KBM-7 (cell line): ENCODE results near the gene GSG1.

Source experiments
- DNase-seq: peaks from one replicate; pipeline ENCODE4 v3.0.0-alpha.2; 2015
- in situ Hi-C: fragments of 300-500 bp; cut with MboI; formaldehyde crosslinking; loops from 2 replicates; pipeline ENCODE4 v1.14.3; 2020; ENCODE audit warnings: low sequenced_read_pairs, low pct_unique_long_range_greater_than_20kb, mixed read lengths

The GSG1 gene

DNA sequence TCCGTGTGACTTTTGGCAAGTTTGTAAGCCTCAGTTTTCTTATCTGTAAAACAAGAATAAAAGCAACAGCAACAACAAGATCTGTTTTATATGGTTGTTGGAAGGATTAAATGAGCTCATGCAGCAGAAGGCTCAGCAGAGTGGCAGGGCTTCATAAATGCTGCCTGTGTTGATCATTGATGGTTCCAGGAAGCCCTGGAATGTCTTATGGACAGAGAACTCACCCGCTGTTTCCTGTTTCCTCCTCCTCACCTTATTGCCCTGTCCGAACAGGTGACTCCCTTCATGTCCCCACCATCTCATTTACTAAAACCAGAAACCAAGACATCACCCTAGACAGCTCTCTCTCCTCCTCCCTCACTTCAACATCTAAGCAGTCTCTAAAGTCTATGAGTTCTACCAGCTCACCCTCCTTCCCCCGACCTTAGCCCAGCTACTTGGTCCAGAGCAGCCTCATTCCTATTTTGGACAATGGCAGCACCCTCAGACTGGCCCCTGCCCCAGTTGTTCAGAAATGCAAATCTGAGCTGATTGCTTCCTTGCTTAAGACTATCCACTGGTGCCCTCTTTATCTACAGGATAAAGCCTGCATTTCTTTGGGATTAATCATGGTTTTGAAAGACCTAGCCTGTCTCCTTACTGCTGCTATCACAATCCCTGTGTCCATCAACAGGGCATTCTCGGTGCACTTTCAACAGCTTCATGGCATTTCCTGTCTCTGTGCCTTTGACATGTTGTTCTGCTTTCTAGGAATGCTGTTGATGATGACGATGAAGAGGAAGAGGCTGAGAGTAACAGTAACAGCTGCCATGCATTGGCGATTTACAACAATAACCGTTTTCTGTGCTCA, 21.4 kb upstream of the GSG1 start:
- peak; percentile 42 for DNase-seq
- in situ Hi-C loops = no loop called here

- DNase-seq = no peak
- in situ Hi-C loops = no loop called here
Measured at GRCh38 chr12:13121568-13121967, 18.1 kb upstream of the GSG1 start.

DNA sequence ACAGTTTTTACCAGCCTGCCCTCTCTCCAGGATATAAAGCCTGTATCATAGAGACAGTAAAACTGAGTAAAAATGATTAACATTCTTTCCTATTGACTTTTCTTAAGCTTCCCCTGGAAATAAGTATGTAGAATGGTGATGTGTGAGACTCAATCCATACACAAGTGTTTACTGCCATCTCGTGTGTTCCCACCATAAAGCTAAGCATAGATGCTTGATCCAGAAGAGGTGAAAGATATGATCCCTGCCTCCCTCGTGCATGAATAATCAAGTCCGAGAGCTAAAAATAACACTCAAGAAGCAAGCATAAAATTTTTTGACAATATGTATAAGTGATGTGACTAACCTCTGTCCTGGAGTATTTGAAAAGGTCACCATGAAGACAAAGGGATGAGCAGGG, 16.9 kb upstream of the GSG1 start:
- DNase-seq = no peak
- in situ Hi-C loops = no loop called here

- DNase-seq = no peak
- in situ Hi-C loops = no loop called here
Measured at GRCh38 chr12:13119826-13120225, 16.4 kb upstream of the GSG1 start.

- DNase-seq = no peak
- in situ Hi-C loops = no loop called here
Measured at GRCh38 chr12:13117029-13117428, 13.6 kb upstream of the GSG1 start.

DNA sequence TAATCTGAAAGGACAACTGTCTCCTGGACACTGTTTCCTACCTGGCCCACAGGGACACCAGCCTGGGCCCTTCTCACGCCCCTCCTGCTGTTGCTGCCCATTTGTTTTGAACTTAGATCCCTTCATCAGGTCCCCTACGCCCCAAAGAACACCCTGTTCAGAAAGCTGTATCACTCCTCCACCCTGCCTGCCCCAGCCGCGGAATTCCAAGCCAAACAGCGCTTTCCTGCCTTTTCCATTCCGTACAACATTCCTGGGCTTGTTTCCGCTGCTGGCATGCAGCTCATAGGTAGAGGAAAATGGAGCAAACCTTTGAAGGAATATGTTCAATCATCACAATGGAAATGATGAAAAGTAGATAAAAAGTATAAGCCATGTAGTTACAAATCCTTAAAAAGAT, 12.8 kb upstream of the GSG1 start:
- no peak for DNase-seq
- in situ Hi-C loops = no loop called here

GRCh38 chr12:13114251-13115052, 11.0 kb upstream of the GSG1 start:
- DNase-seq = no peak
- in situ Hi-C loops = no loop called here

DNA sequence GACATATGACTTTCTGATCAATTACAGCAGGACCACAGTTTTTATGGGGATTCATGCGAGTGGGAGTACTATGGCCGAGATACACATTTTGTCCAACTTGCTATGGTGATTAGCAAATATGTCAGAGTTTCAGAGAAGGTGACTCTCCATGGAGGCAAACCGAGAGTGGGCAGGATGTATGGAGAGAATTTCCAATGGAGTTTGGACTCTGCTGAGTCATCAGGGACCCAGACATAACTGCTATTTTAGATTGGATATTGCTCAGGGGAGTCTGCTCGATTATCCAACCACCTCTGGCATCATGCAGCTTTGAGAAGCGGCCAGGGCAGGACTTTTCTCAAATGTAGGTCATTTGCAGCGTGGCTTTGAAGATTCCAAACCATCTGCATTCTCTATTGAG, 9.5 kb upstream of the GSG1 start:
- no peak for DNase-seq
- in situ Hi-C loops = no loop called here

DNA sequence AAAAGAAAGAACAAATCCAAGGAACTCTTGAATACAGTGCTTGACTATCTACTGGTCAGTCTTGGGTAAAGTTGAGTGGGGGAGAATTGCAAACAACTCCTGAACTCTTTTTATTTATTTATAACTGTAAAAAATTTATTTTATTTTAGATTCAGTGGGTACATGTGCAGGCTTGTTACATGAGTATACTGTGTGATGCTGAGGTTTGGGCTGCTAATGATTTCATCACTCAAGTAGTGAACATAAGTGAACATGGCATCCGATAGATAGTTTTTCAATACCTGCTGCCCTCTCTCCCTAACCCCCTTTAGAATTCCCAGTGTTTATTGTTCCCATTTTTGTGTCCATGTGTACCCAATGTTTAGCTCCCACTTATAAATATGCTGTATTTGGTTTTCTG, 3.2 kb upstream of the GSG1 start:
- in situ Hi-C loops = no loop called here
- DNase-seq = no peak

GRCh38 chr12:13105781-13106180, 2.3 kb upstream of the GSG1 start:
- DNase-seq = no peak
- in situ Hi-C loops = no loop called here

DNA sequence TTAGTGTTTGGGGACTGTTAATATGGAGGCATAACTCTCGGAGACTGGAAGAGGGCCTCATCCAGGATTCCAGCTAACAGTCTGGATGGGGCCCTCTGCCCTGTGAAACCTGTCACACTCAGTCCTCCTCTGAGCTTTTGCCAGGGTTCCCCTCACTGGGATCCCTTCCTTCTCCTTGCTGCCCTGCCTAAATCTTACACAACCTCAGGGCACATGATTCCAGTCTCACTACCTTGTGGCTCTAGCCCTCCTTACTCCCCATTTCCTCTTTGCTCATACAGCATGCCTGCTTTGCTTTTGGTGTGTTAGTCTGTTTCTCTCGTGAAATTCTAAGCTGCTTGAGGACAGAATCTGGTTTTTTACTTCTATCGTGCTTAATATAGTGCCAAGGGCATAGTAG, 942 bp upstream of the GSG1 start:
- peak; percentile 41 for DNase-seq
- in situ Hi-C loops = no loop called here

DNA sequence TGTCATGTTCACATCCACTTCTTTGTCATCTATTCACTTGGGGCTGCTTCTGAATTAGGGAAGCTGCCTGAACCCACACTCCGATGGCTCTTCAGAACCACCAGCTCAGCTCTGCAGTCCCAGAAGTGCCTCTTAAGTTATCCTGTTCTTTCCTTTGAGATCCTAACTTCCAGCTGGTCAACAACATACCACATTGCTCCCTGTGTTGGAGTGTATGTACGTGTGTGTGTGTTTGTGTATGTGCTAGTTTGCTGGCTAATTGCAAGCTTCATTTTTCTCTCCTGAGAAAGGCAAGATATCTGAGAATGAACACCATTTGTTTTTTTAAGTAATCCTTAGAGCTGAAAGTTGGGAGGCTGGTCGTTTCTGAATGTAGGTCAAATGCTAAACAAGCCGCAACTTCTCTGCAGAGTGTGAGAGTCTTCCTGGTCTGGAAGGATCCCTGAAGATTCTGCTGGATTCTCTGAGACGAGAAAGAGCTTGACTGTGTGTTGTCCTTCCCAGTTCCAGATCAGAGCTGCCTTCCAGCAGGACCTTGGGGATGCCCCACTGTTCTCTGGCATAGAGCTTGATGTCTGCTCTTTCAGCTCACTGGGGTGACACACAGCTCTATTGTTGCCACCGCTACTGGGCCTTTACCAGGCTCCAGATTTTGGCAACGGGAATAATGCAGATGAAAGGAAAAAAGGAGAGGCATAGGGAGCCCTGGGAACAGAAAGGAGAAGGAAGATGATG, 839 bp downstream of the GSG1 start:
- in situ Hi-C loops = no loop called here
- DNase-seq = peak; percentile 31

GRCh38 chr12:13101821-13102375, 1.6 kb downstream of the GSG1 start:
- in situ Hi-C loops = no loop called here
- peak; percentile 55 for DNase-seq

- DNase-seq = peak; percentile 95
- in situ Hi-C loops = no loop called here
Measured at GRCh38 chr12:13100882-13101769, 2.3 kb downstream of the GSG1 start.

- in situ Hi-C loops = no loop called here
- no peak for DNase-seq
Measured at GRCh38 chr12:13100605-13100881, 2.9 kb downstream of the GSG1 start.

DNA sequence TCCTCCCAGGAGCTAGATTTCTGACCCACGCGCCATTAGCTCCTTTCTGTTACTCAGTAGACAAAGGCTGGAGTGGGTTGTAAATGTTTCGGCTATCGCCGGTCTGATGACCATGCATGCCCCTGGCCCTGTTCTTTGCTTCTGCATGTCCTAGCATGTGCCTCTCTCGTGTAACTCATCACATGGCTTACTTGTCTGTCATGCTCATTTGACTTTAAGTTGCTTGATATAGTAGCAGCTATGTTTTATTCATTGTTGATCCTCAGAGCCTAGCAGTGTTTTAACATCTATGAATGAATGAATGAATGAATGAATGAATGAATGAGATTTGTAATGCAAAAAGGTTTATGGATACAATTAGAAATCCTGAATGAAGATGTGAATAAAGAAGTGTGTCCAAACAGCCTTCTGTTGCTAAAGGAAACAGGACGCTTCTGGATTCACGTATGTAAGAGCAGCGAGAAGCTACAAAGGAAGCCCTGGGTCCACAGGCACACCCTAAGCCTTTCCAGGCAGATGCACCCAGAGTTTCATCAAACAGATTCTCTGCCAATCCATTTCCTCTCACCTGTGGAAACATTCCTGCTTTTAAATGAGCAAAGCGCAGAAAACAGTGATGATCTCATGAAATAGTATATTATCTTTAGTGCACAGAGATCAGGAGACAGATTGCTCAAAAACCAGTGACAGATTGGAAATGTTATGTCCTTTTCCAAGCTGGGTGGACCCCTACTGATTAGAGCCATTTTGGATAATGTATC, 3.4 kb downstream of the GSG1 start:
- in situ Hi-C loops = loop anchor here (10.0 kb wide), 1 partner anchor 105 kb away; no protein-coding TSS in a partner anchor
- DNase-seq = peak; percentile 32

- in situ Hi-C loops = loop anchor here (10.0 kb wide), 1 partner anchor 106 kb away; no protein-coding TSS in a partner anchor
- DNase-seq = peak; percentile 98
Measured at GRCh38 chr12:13099066-13099843, 4.2 kb downstream of the GSG1 start.
